Erythroblast (primary cell): Measurements from ENCODE around the gene OR52B2.
"Not testable (repeated sequence)": the region's sequence is repeated elsewhere in the genome, so short reads cannot be mapped to it uniquely, and the experiment has no call there.

Experiments
- DNase-seq, 2 experiments: peaks; one replicate each; lab custom pipeline; 2025; lab: John Stamatoyannopoulos, UW
- GATA1 ChIP-seq: IDR thresholded peaks from 2 replicates; pipeline ENCODE4 v1.6.1; 2011; ENCODE audit warnings: low read depth, mild to moderate bottlenecking, control low read depth, low read length, moderate library complexity
- POLR2A ChIP-seq: IDR thresholded peaks from 2 replicates; pipeline ENCODE4 v1.6.1; 2011; ENCODE audit warnings: mild to moderate bottlenecking, low read length

OR52B2 gene

DNA sequence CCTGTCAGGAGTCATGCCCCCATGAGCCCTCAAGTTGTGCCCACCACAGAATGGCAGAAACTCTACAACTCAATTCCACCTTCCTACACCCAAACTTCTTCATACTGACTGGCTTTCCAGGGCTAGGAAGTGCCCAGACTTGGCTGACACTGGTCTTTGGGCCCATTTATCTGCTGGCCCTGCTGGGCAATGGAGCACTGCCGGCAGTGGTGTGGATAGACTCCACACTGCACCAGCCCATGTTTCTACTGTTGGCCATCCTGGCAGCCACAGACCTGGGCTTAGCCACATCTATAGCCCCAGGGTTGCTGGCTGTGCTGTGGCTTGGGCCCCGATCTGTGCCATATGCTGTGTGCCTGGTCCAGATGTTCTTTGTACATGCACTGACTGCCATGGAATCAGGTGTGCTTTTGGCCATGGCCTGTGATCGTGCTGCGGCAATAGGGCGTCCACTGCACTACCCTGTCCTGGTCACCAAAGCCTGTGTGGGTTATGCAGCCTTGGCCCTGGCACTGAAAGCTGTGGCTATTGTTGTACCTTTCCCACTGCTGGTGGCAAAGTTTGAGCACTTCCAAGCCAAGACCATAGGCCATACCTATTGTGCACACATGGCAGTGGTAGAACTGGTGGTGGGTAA is 29.2 kb upstream of the OR52B2 start, which contains the start of gene OR52W1:
OR52W1 (plus strand) TSS at position 51 of the 637 bp plus-strand sequence; CDS start at position 51, 0 bp downstream.
- DNase-seq = no peak
- TF ChIP-seq POLR2A (no peak), GATA1 (no peak)

DNA sequence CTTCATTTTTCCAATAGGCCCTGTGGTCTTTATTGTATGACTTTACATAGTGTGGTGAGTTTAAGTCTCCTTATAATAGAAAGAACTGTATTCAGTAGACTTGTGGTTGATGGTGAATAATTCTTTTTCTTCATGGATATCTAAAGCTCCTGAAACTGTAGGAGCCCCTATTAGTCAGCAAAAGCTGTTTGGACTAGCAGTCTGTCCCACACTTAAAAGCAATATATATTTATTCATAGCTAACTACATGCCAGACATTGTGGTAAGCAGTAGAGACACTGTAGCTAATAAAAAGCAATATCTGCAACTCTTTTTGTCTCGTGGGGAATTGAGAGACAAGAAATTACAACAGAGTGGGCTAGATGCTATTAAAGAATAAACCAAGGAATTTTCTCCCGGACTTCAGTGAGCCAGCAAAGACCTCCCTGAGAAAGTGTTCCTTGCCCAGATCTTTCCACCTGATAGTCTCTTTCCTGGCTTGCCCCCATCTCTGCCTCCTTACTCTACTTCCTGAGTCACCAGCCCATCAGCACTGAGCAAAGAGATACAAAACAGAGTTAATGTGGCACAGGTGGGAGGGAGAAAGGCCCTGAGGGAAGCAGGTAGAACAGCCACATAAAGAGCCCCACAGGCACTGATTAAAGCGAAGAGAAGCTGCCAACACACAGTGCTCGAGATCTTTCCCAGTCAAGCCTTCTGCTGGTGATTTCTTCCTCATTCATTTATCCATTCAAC is 27.5 kb upstream of the OR52B2 start:
- DNase-seq = no peak
- TF ChIP-seq POLR2A = no peak
- no peak for TF ChIP-seq GATA1

- no peak for DNase-seq
Observed at GRCh38 chr11:6196396-6196795, 26.3 kb upstream of the OR52B2 start.

GRCh38 chr11:6194065-6194581 is 24.0 kb upstream of the OR52B2 start:
- TF ChIP-seq POLR2A (no peak), GATA1 (no peak)

More at GRCh38 chr11:6196396-6196795, 26.3 kb upstream of the OR52B2 start:
- TF ChIP-seq GATA1 (no peak), POLR2A (no peak)

DNA sequence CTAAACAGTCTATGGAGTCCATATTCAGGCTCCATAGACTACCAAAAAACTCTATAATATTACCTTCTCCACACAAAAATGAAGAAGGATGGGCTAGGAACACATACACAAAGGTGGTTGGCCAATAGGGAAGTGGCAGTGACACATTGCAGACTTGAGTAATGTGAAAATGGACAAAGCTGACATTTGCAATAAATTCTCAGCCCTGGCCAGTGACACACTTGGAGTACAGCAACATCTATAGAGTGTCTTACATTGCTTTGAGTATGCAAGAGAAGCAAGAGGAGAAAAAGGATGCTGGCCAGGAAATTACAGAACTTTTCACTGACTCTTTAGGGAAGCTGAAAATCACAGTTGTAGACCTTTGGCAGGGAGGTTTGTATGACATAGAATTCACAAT is 21.6 kb upstream of the OR52B2 start:
- no peak for TF ChIP-seq GATA1
- TF ChIP-seq POLR2A = no peak
- DNase-seq = no peak

More at GRCh38 chr11:6194065-6194581, 24.0 kb upstream of the OR52B2 start:
- no peak for DNase-seq

GRCh38 chr11:6175440-6175839 is 5.3 kb upstream of the OR52B2 start:
- DNase-seq = no peak
- TF ChIP-seq GATA1 (no peak), POLR2A (no peak)

GRCh38 chr11:6156628-6157359 is 13.3 kb downstream of the OR52B2 start:
- no peak for TF ChIP-seq POLR2A
- TF ChIP-seq GATA1 = no peak
- DNase-seq = no peak

GRCh38 chr11:6152126-6152525 is 18.0 kb downstream of the OR52B2 start:
- TF ChIP-seq GATA1 = no peak
- TF ChIP-seq POLR2A = no peak
- DNase-seq = no peak

- DNase-seq = no peak
- TF ChIP-seq GATA1 = no peak
- TF ChIP-seq POLR2A = no peak
Observed at GRCh38 chr11:6151117-6151516, 19.0 kb downstream of the OR52B2 start.

- not testable (repeated sequence) for DNase-seq
Observed at GRCh38 chr11:6143737-6144136, 26.4 kb downstream of the OR52B2 start.

DNA sequence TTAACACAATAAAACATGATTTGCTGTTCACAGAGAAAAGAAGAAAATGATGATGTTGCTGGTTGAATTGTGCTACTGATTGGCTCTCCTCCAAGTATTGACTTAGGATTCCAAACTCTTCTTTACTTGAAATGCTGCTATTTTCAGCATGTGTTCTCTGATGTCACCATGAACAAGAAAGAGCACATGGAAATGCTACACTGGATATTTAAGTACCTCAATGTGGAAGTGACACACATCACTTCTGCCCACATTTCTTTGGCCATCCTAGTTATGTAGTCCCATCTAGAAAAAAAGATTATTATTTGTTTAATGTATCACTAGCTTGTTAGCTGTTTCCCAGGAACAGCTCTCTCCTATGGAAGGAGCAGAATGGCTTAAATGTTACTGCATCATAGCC is 27.2 kb downstream of the OR52B2 start:
- TF ChIP-seq POLR2A = no peak
- TF ChIP-seq GATA1 = no peak
- DNase-seq = no peak

DNA sequence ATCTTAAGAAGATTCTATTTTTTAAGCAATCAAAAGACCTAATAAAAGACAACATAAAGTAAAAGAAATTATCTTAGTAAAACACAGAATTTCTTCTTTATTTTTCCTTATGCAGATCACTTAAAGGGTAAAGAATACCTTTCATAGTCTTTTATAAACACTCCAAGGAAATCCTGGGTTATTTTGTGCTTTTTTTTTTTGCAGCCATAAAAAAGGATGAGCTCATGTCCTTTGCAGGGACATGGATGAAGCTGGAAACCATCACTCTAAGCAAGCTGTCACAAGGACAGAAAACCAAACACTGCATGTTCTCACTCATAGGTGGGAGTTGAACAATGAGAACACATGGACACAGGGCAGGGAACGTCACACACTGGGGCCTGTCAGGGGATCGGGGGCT is 34.2 kb downstream of the OR52B2 start:
- DNase-seq = not testable (repeated sequence)

DNA sequence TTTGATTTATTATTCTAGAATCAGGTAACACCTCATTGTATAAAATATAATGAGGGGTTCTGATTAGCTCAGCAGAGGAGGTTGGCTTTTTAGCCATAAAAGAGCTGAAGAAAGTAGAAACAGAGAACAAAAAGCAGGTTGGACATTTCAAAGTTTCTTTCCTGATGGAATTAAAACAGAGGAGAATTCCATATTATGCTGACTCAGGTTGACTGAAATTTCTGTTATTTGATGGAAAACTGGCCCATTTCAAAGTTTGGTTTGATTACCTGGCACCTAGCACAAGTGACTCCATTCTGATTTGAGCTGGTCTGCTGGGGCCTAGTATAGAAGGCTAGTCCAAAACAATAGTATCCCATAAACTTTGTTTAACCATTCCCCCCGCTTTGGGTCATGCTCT is 37.7 kb downstream of the OR52B2 start:
- TF ChIP-seq GATA1 (no peak), POLR2A (no peak)
- no peak for DNase-seq

GRCh38 chr11:6129635-6130034 is 40.5 kb downstream of the OR52B2 start:
- TF ChIP-seq POLR2A = no peak
- no peak for TF ChIP-seq GATA1
- DNase-seq = no peak

- no peak for DNase-seq
- no peak for TF ChIP-seq POLR2A
- no peak for TF ChIP-seq GATA1
Observed at GRCh38 chr11:6129011-6129410, 41.1 kb downstream of the OR52B2 start.
